Smooth muscle cell (in vitro differentiated cells): ENCODE results near the gene ITGAE. TPM values are rescaled to one million over a fixed set of nuclear protein-coding genes. Genes with fewer than 3 reads are reported as not detected.

Experiments
- DNase-seq: peaks from one replicate; lab custom pipeline; 2025; ENCODE audit not compliant: unreplicated experiment; lab: John Stamatoyannopoulos, UW
- H2AFZ ChIP-seq: fragments of 200-600 bp; sonication (generic); 2 replicates; pipeline ENCODE4 v1.6.0; 2016; ENCODE audit warnings: antibody characterized with exemption, low read depth, mild to moderate bottlenecking
- H3F3A ChIP-seq: fragments of 200-600 bp; sonication (generic); 2 replicates; pipeline ENCODE4 v1.6.0; 2017; ENCODE audit warnings: antibody characterized with exemption, low read depth
- H3K27ac ChIP-seq: fragments of 200-600 bp; sonication (generic); 2 replicates; pipeline ENCODE4 v1.5.1; 2016; ENCODE audit warnings: low read depth, mild to moderate bottlenecking
- H3K27me3 ChIP-seq: fragments of 200-600 bp; sonication (generic); 2 replicates; pipeline ENCODE4 v1.6.1; 2016; ENCODE audit warnings: low read depth, mild to moderate bottlenecking
- H3K36me3 ChIP-seq: fragments of 200-600 bp; sonication (generic); 2 replicates; pipeline ENCODE4 v1.5.1; 2016; ENCODE audit warnings: low read depth
- H3K4me1 ChIP-seq: fragments of 200-600 bp; sonication (generic); 2 replicates; pipeline ENCODE4 v1.5.1; 2016; ENCODE audit warnings: low read depth
- H3K4me2 ChIP-seq: fragments of 200-600 bp; sonication (generic); 2 replicates; pipeline ENCODE4 v1.6.0; 2016; ENCODE audit warnings: mild to moderate bottlenecking
- H3K4me3 ChIP-seq: fragments of 200-600 bp; sonication (generic); 2 replicates; pipeline ENCODE4 v1.5.1; 2016; ENCODE audit warnings: mild to moderate bottlenecking
- H3K79me2 ChIP-seq: fragments of 200-600 bp; sonication (generic); 2 replicates; pipeline ENCODE4 v1.6.0; 2016; ENCODE audit warnings: low read depth, mild to moderate bottlenecking
- H3K9ac ChIP-seq: fragments of 200-600 bp; sonication (generic); 2 replicates; pipeline ENCODE4 v1.6.0; 2016; ENCODE audit warnings: low read depth
- H3K9me3 ChIP-seq: fragments of 200-600 bp; sonication (generic); replicated peaks from 2 replicates; pipeline ENCODE4 v1.5.1; 2016; ENCODE audit warnings: low read depth
- H4K20me1 ChIP-seq: fragments of 200-600 bp; sonication (generic); 2 replicates; pipeline ENCODE4 v1.6.0; 2016; ENCODE audit warnings: low read depth
- WGBS: methylation state at CpG from one replicate; pipeline ENCODE4 v1.1.7; 2016; ENCODE audit warnings: low lambda C conversion rate; 5-methylcytosine and 5-hydroxymethylcytosine counted together
- polyA plus RNA-seq: library from polyadenylated mRNA; unstranded; fragments of >200 nt; fragmentation: Nextera tagmentation; extraction: Ambion mirVana; gene quantifications from 2 replicates; pipeline ENCODE4 v1.2.1, GENCODE V29; 2016
- total RNA-seq: library from RNA; depleted of rRNA; stranded (reverse); fragments of >200 nt; gene quantifications from 2 replicates; pipeline ENCODE4 v1.2.3, GENCODE V29; 2014
- TF ChIP-seq, protein P1 (sequence below): fragments of 200-600 bp; sonication (generic); IDR thresholded peaks from 2 replicates; pipeline ENCODE4 v1.5.1; 2017; ENCODE audit warnings: borderline replicate concordance, mild to moderate bottlenecking, antibody characterized with exemption; ENCODE audit not compliant: insufficient read depth, poor library complexity, severe bottlenecking

ITGAE gene, protein sequence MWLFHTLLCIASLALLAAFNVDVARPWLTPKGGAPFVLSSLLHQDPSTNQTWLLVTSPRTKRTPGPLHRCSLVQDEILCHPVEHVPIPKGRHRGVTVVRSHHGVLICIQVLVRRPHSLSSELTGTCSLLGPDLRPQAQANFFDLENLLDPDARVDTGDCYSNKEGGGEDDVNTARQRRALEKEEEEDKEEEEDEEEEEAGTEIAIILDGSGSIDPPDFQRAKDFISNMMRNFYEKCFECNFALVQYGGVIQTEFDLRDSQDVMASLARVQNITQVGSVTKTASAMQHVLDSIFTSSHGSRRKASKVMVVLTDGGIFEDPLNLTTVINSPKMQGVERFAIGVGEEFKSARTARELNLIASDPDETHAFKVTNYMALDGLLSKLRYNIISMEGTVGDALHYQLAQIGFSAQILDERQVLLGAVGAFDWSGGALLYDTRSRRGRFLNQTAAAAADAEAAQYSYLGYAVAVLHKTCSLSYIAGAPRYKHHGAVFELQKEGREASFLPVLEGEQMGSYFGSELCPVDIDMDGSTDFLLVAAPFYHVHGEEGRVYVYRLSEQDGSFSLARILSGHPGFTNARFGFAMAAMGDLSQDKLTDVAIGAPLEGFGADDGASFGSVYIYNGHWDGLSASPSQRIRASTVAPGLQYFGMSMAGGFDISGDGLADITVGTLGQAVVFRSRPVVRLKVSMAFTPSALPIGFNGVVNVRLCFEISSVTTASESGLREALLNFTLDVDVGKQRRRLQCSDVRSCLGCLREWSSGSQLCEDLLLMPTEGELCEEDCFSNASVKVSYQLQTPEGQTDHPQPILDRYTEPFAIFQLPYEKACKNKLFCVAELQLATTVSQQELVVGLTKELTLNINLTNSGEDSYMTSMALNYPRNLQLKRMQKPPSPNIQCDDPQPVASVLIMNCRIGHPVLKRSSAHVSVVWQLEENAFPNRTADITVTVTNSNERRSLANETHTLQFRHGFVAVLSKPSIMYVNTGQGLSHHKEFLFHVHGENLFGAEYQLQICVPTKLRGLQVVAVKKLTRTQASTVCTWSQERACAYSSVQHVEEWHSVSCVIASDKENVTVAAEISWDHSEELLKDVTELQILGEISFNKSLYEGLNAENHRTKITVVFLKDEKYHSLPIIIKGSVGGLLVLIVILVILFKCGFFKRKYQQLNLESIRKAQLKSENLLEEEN
- 43.8 and 51.2 TPM in 2 replicates for total RNA-seq
- 61.4 and 66.7 TPM in 2 replicates for polyA plus RNA-seq

DNA sequence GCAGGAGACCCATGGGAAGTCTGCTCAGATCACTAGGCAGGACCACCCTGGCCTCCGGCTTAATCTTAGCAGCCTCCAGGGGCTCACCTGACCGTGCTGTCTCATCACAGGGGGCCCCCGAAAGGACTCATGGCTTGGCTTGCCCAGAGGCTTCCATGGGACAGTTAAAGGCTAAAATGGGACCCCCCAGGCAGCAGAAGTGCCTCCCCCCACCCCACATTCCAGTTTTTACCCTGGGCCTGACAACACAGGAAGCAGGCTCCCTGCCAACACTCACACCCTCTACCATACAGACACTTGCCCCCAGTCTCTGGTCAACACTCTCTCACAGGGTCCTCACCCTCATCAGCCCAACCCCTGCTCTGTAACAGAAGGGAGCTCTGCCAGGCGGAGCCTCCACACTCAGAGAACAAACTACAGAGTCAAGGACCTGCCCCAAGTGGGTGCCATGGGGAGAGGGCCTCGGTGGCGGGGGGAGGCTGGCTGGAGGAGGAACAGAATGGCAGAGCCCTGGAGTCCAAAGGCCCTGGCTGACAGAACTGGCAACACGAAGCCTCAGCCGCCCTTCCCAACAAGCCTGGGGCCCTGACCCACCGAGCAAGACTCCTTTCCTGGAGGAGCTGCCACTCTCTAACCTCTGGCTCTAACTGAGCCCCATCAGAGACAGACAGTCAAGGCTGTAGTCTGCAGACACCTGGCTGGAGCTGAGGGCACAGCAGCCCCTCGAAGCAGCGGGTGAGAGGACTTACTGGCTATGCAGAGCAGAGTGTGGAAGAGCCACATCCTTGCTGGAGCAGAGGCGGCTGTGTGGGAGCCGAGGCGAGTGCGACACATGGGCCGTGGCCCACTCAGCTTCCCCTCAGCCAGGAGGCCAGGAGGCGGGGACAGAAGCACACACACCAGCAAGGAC, at the start of gene ITGAE:
ITGAE (minus strand) TSS at position 827 of the 910 bp plus-strand sequence; CDS start at position 783, 44 bp downstream.
- H2AFZ ChIP-seq, result no peak within 1 kb of the TSS
- H3K27me3 ChIP-seq, result no peaks in the 10 kb centered on the region
- H3K36me3 ChIP-seq, result no peaks in the 10 kb centered on the region
- no peak within 1 kb of the TSS for H3K4me3 ChIP-seq
- peak within 1 kb of the TSS; percentile 85 for H3K27ac ChIP-seq
- no peaks in the 10 kb centered on the region for H3K79me2 ChIP-seq
- H3K9ac ChIP-seq, result peak within 1 kb of the TSS; percentile 58
- H3K9me3 ChIP-seq, result no peaks in the 10 kb centered on the region
- TF ChIP-seq, protein P1, sequence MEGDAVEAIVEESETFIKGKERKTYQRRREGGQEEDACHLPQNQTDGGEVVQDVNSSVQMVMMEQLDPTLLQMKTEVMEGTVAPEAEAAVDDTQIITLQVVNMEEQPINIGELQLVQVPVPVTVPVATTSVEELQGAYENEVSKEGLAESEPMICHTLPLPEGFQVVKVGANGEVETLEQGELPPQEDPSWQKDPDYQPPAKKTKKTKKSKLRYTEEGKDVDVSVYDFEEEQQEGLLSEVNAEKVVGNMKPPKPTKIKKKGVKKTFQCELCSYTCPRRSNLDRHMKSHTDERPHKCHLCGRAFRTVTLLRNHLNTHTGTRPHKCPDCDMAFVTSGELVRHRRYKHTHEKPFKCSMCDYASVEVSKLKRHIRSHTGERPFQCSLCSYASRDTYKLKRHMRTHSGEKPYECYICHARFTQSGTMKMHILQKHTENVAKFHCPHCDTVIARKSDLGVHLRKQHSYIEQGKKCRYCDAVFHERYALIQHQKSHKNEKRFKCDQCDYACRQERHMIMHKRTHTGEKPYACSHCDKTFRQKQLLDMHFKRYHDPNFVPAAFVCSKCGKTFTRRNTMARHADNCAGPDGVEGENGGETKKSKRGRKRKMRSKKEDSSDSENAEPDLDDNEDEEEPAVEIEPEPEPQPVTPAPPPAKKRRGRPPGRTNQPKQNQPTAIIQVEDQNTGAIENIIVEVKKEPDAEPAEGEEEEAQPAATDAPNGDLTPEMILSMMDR, result no peak
- peaks cover 26% of the 10 kb centered on the region for H3F3A ChIP-seq
- 83% methylated on average over 17 of the region's 17 CpGs for WGBS
- peaks cover 3% of the 10 kb centered on the region for H3K4me1 ChIP-seq
- H4K20me1 ChIP-seq, result no peaks in the 10 kb centered on the region
- peak within 1 kb of the TSS; percentile 15 for H3K4me2 ChIP-seq
- DNase-seq, result no peak

DNA sequence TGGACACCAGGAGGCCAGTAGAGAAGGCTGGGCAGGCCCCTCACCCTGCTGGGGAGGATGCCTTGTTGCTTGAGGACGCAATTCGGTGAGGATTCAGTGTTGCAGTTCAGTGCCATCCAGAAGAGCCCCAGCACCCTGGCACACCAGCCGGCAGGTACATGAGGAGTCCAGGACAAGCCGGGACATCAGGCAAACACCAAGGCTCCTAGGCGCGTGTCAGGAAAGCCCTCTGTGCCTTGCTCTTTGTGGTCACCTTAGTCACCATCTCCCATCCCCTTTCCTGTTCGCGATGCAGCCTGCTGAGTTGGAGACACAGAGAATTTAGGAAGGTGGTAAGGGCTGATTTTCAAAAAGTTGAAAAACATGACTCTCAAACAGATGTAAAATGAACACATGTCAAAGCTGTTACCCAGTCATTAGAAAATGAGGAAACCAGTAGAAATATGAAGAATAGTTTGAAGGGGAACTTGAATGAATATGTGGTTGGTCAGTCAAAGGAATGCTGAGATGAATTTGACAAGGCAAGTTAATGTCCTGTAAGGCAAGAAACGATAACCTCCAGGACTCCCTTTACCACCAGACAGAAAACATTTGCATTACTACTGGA, 47.3 kb upstream of the ITGAE start:
- no peaks in the 10 kb centered on the region for H3K36me3 ChIP-seq

More for the DNA sequence above, 47.3 kb upstream of the ITGAE start:
- TF ChIP-seq, protein P1, result no peak
- Histone ChIP-seq H3K4me2 (no peak overlapping the region), H2AFZ (no peak overlapping the region), H3F3A (no peaks in the 10 kb centered on the region), H3K79me2 (peaks cover 25% of the 10 kb centered on the region), H3K4me3 (no peak overlapping the region), H3K4me1 (peaks cover 7% of the 10 kb centered on the region), H3K9me3 (no peaks in the 10 kb centered on the region), H3K27ac (no peak overlapping the region), H3K9ac (no peak overlapping the region), H3K27me3 (no peaks in the 10 kb centered on the region), H4K20me1 (peaks cover 19% of the 10 kb centered on the region)
- 90% methylated on average over 9 of the region's 9 CpGs for WGBS
- DNase-seq, result no peak
